Upper lobe of left lung (tissue), 4 donors: ENCODE data around the gene CCL26.

Experiments used
- POLR2AphosphoS5 ChIP-seq, 2 donors: sonication (generic); formaldehyde crosslinking; IDR thresholded peaks; one replicate each; pipeline ENCODE4 v1.5.1; 2017; ENCODE audit warnings: antibody characterized with exemption in 2 of 2
- TF ChIP-seq, protein P1 (sequence below), 6 experiments: fragments of 450-650 bp in 4 of 6; fragments of 200-600 bp in 2 of 6; sonication (generic) in 2 of 6; IDR thresholded peaks; one replicate each; pipeline ENCODE4 v1.5.1; 2016 to 2019; ENCODE audit warnings: antibody characterized with exemption in 6 of 6

DNA sequence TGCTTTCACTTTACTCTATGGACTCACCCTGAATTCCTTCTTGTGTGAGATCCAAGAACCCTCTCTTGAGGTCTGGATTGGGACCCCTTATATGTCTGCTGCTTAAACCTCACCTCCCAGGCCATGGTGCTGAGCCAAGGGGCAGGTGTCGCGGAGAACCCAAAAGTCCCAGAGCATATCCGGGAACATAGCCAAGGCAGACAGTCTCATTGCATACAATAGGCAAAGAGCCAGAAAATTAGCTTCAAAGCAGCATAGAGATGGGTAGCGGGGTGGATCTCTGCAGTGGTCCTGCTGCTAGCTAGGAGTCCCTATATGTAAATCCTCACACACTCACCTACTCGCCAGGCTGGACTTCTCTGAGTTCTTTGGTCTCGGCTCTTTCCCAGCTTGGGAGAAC lies 36.1 kb upstream of the CCL26 start:
- TF ChIP-seq, protein P1, sequence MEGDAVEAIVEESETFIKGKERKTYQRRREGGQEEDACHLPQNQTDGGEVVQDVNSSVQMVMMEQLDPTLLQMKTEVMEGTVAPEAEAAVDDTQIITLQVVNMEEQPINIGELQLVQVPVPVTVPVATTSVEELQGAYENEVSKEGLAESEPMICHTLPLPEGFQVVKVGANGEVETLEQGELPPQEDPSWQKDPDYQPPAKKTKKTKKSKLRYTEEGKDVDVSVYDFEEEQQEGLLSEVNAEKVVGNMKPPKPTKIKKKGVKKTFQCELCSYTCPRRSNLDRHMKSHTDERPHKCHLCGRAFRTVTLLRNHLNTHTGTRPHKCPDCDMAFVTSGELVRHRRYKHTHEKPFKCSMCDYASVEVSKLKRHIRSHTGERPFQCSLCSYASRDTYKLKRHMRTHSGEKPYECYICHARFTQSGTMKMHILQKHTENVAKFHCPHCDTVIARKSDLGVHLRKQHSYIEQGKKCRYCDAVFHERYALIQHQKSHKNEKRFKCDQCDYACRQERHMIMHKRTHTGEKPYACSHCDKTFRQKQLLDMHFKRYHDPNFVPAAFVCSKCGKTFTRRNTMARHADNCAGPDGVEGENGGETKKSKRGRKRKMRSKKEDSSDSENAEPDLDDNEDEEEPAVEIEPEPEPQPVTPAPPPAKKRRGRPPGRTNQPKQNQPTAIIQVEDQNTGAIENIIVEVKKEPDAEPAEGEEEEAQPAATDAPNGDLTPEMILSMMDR (IDR thresholded peaks at IDR 0.05), result no peak
- TF ChIP-seq POLR2AphosphoS5 (IDR thresholded peaks at IDR 0.05), result no peak
